ENCODE measurements around the gene CPNE5. TPM values are rescaled to one million over a fixed set of nuclear protein-coding genes. Genes with fewer than 3 reads are reported as not detected.
A peak's percentile ranks its signal among the peaks of the same experiment; 100 is the strongest.

Gene CPNE5
- total RNA-seq, 1 donor from 2014 or later: 0.13 TPM

DNA sequence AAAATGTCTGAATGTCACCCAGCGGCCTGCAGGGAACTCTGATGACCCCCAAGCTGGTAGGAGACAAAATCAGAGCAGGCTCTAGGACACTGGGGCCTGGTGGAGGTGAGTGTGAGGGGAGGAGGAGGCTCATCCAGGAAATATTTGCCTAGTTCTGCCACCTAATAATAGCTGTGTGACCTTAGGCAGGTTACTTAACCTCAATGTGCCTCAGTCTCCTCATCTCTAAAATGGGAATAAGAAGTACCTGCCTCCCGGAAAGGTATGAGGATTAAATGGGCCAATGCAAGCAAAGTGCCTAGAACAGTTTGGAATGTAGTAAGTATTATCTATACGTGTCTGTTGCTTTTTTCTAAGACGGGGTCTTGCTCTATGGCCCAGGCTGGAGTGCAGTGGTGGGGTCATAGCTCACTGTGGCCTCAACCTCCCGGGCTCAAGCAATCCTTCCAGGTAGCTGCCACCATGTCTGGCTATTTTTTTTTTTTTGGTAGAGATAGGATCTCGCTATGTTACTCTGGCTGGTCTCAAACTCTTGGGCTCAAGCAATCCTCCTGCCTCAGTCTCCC, 81.2 kb downstream of the CPNE5 start:
- Histone ChIP-seq H3K27me3 (ENCODE audit: control insufficient read depth, insufficient read depth, low read length) (no peaks in the 10 kb centered on the region), H3K4me3 (ENCODE audit: low read depth, low read length) (no peak overlapping the region), H3K36me3 (ENCODE audit: control insufficient read depth, insufficient read depth, low read length) (no peaks in the 10 kb centered on the region)
- DNase-seq (ENCODE audit: low read depth): no peak
- TF ChIP-seq, protein P1, sequence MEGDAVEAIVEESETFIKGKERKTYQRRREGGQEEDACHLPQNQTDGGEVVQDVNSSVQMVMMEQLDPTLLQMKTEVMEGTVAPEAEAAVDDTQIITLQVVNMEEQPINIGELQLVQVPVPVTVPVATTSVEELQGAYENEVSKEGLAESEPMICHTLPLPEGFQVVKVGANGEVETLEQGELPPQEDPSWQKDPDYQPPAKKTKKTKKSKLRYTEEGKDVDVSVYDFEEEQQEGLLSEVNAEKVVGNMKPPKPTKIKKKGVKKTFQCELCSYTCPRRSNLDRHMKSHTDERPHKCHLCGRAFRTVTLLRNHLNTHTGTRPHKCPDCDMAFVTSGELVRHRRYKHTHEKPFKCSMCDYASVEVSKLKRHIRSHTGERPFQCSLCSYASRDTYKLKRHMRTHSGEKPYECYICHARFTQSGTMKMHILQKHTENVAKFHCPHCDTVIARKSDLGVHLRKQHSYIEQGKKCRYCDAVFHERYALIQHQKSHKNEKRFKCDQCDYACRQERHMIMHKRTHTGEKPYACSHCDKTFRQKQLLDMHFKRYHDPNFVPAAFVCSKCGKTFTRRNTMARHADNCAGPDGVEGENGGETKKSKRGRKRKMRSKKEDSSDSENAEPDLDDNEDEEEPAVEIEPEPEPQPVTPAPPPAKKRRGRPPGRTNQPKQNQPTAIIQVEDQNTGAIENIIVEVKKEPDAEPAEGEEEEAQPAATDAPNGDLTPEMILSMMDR (IDR thresholded peaks at IDR 0.05; ENCODE audit: insufficient read depth, low read length, poor library complexity, severe bottlenecking): no peak

GRCh38 chr6:36757206-36757605, 82.0 kb downstream of the CPNE5 start:
- TF ChIP-seq, protein P1 (IDR thresholded peaks at IDR 0.05; ENCODE audit: insufficient read depth, low read length, poor library complexity, severe bottlenecking): no peak
- Histone ChIP-seq H3K4me3 (ENCODE audit: low read depth, low read length) (no peak overlapping the region), H3K36me3 (ENCODE audit: control insufficient read depth, insufficient read depth, low read length) (no peaks in the 10 kb centered on the region), H3K27me3 (ENCODE audit: control insufficient read depth, insufficient read depth, low read length) (no peaks in the 10 kb centered on the region)
- DNase-seq (ENCODE audit: low read depth): no peak

- TF ChIP-seq, protein P1 (IDR thresholded peaks at IDR 0.05; ENCODE audit: insufficient read depth, low read length, poor library complexity, severe bottlenecking): no peak
- DNase-seq (ENCODE audit: low read depth): no peak
- Histone ChIP-seq H3K36me3 (ENCODE audit: control insufficient read depth, insufficient read depth, low read length) (no peaks in the 10 kb centered on the region), H3K27me3 (ENCODE audit: control insufficient read depth, insufficient read depth, low read length) (no peaks in the 10 kb centered on the region), H3K4me3 (ENCODE audit: low read depth, low read length) (no peak overlapping the region)
Observed at GRCh38 chr6:36756786-36757185, 82.5 kb downstream of the CPNE5 start.

DNA sequence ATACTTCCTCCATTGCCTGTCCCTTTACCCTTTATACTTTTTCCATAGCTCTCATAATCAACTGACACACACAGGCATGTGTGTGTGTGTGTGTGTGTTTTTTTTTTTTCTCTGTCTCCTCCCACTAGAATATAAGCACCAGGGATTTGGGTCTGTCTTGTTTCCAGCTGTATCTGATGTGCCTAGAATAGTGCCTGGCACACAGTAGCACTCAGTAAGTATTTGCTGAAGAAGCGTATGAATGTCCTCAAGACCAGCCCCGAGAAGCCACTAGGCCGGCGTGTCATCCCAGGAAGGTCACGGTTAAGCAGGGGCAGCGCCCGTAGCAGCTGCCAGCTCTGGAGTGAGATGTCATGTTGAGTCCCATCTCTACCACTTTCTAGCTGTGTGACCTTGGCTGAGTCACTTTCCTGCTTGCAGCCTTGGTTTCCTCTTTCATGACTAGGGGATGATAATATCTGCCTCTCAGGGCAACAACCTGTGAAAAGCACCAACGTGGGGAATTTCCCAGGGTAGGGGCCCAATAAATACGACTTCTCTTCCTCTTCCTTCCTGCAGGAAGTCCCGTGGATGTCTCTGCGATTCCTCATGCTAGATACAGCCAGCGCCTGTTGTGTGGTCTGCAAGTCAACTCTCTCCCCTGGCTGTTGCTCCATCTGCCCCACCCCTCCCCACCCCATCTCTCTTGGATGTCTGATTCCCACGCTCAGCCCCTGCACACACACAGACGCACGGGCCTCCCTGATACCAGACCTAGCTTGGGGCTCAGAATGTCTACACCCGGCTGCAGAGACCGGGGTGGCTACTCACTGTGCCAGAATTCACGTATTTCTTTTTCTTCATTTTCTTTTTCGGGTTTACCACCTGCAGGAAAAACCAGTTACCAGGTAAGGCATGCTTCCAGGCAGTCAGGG, 83.6 kb downstream of the CPNE5 start:
- Histone ChIP-seq H3K27me3 (ENCODE audit: control insufficient read depth, insufficient read depth, low read length) (no peaks in the 10 kb centered on the region), H3K36me3 (ENCODE audit: control insufficient read depth, insufficient read depth, low read length) (no peaks in the 10 kb centered on the region), H3K4me3 (ENCODE audit: low read depth, low read length) (no peak overlapping the region)
- DNase-seq (ENCODE audit: low read depth): peak; percentile 9
- TF ChIP-seq, protein P1 (IDR thresholded peaks at IDR 0.05; ENCODE audit: insufficient read depth, low read length, poor library complexity, severe bottlenecking): no peak

- no peak overlapping the region for H3K4me3 ChIP-seq (ENCODE audit: low read depth, low read length)
- TF ChIP-seq, protein P1 (IDR thresholded peaks at IDR 0.05; ENCODE audit: insufficient read depth, low read length, poor library complexity, severe bottlenecking): no peak
- no peak for DNase-seq (ENCODE audit: low read depth)
- no peaks in the 10 kb centered on the region for H3K27me3 ChIP-seq (ENCODE audit: control insufficient read depth, insufficient read depth, low read length)
- H3K36me3 ChIP-seq (ENCODE audit: control insufficient read depth, insufficient read depth, low read length): no peaks in the 10 kb centered on the region
Observed at GRCh38 chr6:36754582-36755434, 84.4 kb downstream of the CPNE5 start.

All from kidney epithelial cell (primary cell).